Activated T-helper 9 cell treated with anti-CD3 and anti-CD28 coated beads, Interleukin-2, amount 50 U/mL, for 16 hours (primary cell): ENCODE data around the gene KRTAP19-5.
"Not testable (repeated sequence)": the region's sequence is repeated elsewhere in the genome, so short reads cannot be mapped to it uniquely, and the experiment has no call there.

Source experiments
- DNase-seq: peaks from one replicate; pipeline ENCODE4 v3.0.0-alpha.2; 2020; ENCODE audit warnings: low read depth

KRTAP19-5 gene

GRCh38 chr21:30502041-30502440 lies at the start of gene KRTAP19-5:
Gene KRTAP19-5, minus strand, starts transcription at chr21:30502141. Its CDS starts 51 bp downstream, at chr21:30502090.
- no peak for DNase-seq

- DNase-seq: no peak
Measured at GRCh38 chr21:30541764-30542163, 39.8 kb upstream of the KRTAP19-5 start, which contains the start of gene KRTAP19-6. Gene KRTAP19-6, minus strand, starts transcription at chr21:30541864. Its CDS starts 31 bp downstream, at chr21:30541833.

DNA sequence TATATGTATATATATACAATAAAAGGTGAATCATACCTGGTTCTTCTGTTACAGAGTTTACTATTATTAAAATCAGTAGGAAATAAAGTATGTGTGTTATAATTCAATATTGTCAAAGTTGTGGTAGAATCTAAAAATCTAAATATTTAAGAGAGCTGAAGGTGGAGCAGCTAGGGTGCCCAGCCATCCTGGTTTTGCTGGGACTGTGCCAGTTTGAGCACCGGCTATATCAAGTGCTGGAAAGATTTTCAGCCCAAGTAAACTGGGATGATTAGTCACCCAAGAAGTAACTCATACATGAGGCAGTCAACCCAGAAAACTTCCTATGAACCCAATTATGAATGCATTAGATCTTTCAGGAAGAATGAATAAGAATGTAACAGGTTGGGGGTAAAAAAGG lies 16.9 kb upstream of the KRTAP19-5 start:
- DNase-seq: no peak

GRCh38 chr21:30515681-30516080 lies 13.7 kb upstream of the KRTAP19-5 start:
- DNase-seq: no peak

DNA sequence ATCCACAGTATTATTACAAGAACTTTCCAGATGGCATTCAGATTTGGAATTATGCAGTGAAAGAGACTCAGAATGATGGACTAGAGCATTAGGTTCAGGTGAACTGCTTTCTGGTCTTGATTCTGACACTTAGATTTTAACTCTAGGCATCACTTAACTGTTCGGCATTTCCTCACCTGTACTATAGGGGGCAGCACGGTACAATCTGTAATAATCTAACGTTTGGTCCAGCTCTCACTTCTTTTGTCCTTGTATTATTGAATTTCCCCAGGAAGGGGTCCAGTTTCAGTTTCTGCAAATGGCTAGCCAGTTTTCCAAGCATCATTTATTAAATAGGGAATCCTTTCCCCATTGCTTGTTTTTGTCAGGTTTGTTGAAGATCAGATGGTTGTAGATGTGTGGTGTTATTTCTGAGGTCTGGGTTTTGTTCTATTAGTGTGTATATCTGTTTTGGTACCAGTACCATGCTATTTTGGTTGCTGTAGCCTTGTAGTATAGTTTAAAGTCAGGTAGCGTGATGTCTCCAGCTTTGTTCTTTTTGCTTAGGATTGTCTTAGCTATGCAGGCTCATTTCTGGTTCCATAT lies 3.8 kb upstream of the KRTAP19-5 start:
- DNase-seq: not testable (repeated sequence)

GRCh38 chr21:30497065-30497464 lies 4.9 kb downstream of the KRTAP19-5 start, which contains the start of gene KRTAP19-4:
Gene KRTAP19-4, minus strand, starts transcription at chr21:30497165. Its CDS starts 55 bp downstream, at chr21:30497110.
- no peak for DNase-seq

DNA sequence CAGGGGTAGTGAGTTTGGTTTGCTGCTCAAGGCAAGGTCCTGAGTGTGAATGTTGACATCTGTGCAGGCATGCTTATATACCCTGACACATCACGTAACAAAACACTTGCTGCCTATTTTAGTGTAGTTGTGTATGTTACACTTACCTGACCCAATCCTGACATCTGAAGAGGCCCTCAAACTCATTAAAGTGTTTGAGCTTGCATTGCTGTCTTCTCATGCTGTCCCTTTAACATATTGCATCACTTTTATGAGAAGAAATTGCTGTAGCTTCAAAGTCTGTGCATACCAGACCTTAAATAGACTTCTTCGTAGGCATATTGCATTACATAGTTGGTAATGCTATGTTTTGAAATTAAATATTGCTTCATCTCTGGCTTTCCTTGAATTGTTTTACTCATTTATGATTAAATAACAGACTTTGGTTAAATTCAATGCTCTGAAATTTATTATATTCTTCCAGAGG lies 9.9 kb downstream of the KRTAP19-5 start, which contains the start of gene KRTAP19-3:
TSS of gene KRTAP19-3 (minus strand) at position 51 of the 466 bp plus-strand sequence. CDS start 56 bp downstream, outside the sequence.
- no peak for DNase-seq

- no peak for DNase-seq
Measured at GRCh38 chr21:30487336-30487735, 14.6 kb downstream of the KRTAP19-5 start, which contains the start of gene KRTAP19-2. Gene KRTAP19-2, minus strand, starts transcription at chr21:30487436. Its CDS starts 88 bp downstream, at chr21:30487348.

DNA sequence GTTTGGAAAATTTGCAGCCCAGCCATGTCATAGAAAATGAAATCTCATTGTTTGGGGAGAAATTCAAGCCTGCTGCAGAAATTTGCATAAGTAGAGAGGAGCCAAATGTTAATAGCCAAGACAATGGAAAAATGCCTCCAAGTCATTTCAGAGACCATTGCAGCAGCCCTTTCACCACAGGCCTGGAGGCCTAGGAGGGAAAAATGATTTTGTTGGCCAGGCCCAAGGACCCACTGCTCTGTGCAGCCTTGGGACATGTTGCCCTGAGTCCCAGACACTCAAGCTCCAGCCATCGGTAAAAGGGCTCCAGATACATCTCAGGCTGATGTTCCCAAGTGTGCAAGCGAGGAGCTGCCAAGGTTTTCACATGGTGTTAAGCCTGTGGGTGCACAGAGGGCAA lies 15.8 kb downstream of the KRTAP19-5 start:
- DNase-seq: no peak

DNA sequence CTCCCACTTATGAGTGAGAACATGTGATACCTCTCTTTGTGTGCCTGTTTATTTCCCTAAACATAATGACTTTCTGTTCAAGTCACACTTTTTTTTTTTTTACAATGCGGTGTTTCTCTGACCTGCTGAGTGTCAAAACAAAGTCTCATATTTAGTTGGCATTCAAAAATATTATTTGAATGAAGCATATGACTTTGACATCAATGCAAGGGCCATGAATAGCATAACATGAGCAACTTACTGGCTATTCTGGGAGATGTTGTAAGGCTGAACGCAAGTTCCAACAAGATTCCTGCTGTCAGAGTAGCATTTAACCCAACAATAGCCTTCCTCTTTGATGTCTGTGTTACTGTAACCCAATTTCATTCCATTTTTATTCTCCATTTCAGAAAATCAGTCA lies 19.8 kb downstream of the KRTAP19-5 start:
- DNase-seq: no peak

GRCh38 chr21:30480145-30480544 lies 21.8 kb downstream of the KRTAP19-5 start, which contains the start of gene KRTAP19-1:
Gene KRTAP19-1, minus strand, starts transcription at chr21:30480367. Its CDS starts 50 bp downstream, at chr21:30480317.
- no peak for DNase-seq

- DNase-seq: no peak
Measured at GRCh38 chr21:30479259-30479658, 22.7 kb downstream of the KRTAP19-5 start.

DNA sequence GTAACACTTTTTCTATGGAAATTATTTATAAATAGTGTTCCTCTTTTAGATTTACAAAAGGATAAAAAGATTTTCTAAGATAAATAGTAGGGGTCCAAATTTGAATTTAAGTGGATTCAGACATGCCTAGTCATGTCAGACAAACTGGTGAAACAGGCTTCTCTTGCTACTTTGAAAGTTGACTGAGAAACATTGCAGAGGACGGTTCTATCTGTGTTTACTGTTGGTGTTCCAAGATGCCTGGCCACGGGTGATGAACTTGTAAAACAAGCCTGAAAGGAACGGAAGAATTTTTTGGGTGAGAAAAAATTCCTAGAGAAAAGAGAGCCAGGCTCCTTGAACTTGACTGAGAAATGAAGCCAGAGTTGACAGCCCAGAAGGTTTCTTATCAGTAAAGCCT lies 23.9 kb downstream of the KRTAP19-5 start:
- no peak for DNase-seq

DNA sequence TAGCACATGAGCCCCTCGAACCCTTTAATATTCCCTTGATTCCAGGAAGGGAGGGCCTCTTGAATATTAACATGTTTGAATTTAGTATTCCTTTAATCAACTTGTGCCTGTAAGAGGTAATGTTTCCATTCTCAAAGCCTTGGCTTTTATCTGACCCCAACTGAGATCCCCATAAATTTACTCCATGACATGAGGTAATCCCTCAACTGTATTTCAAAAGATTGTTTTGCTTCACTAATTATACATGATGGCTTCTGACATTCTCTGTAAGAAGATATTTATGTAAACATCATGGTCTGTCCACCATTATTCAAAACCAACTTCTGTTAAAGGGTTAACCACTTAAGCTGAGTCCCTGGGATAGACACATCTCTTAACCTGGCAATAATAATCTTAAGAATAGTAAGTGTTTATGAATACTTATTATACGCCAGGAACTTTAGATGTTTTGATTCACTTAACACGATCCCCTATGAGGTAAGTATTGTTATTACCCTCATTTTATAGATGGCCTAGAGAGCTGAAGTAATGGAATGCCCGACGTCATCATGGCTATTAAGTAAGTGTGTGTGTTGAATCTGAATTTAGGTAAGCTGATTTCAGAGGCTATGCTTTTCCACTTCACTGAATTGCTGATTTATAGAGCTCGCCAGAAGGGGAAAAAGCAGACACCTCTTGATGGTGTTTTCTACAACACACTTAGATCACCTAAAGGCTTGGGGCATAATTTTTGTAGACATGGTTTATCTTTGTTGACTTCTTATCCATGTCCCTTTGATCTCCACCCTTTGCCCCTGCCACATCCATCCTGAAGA lies 32.8 kb downstream of the KRTAP19-5 start:
- DNase-seq: no peak

- no peak for DNase-seq
Measured at GRCh38 chr21:30463713-30464112, 38.2 kb downstream of the KRTAP19-5 start.
